ENCODE data around the gene KCNMA1.
A peak's percentile ranks its signal among the peaks of the same experiment; 100 is the strongest.

Gene KCNMA1

DNA sequence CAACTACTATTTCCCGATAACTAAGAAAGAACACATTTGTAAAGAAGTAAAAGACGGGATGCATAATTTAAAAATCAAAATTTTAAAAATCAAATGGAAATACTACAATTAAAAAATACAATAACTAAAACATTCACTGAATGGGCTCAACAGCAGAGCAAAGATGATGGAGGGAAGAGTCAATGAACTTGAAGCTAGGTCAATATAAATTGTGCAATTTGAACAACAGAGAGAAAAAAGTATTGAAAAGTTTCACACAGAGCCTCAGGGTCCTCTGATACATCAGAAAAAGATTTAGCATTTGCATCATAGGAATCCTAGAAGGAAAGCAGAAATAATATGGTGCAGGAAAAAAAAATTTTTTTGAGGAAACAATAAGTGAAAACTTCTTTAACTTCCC is 581.0 kb downstream of the KCNMA1 start:
- Histone ChIP-seq H3K23ac (ENCODE audit: low read length) (no peak overlapping the region), H3K27ac (ENCODE audit: low read depth, low read length) (no peak overlapping the region), H3K9ac (ENCODE audit: low read length) (no peak overlapping the region), H3K79me1 (ENCODE audit: low read length) (no peaks in the 10 kb centered on the region), H3K79me2 (ENCODE audit: control insufficient read depth, insufficient read depth, low read length) (no peaks in the 10 kb centered on the region), H3K56ac (ENCODE audit: low read length) (no peak overlapping the region), H4K5ac (ENCODE audit: low read length) (no peak overlapping the region), H4K8ac (ENCODE audit: low read depth, low read length) (no peak overlapping the region), H3K4me2 (ENCODE audit: low read length) (no peak overlapping the region), H3K4me1 (ENCODE audit: control insufficient read depth, low read depth, low read length) (no peaks in the 10 kb centered on the region), H2BK120ac (ENCODE audit: low read depth, low read length) (no peak overlapping the region), H3K18ac (ENCODE audit: low read length) (no peak overlapping the region), H3K4me3 (ENCODE audit: low read length) (no peak overlapping the region), H2AK5ac (ENCODE audit: low read length) (no peak overlapping the region), H2BK15ac (replicated peaks; ENCODE audit: low read depth) (no peak overlapping the region), H2BK5ac (ENCODE audit: low read length) (no peak overlapping the region), H3K27me3 (ENCODE audit: insufficient read depth, low read length, poor library complexity) (no peaks in the 10 kb centered on the region), H3K4ac (ENCODE audit: low read depth, low read length) (no peak overlapping the region), H3K36me3 (ENCODE audit: control insufficient read depth, insufficient read depth, low read length) (no peaks in the 10 kb centered on the region)
- WGBS (ENCODE audit: extremely low coverage, insufficient coverage, low lambda C conversion rate), result no CpG with 5 or more reads among the region's 2 CpGs
- no peak for DNase-seq

DNA sequence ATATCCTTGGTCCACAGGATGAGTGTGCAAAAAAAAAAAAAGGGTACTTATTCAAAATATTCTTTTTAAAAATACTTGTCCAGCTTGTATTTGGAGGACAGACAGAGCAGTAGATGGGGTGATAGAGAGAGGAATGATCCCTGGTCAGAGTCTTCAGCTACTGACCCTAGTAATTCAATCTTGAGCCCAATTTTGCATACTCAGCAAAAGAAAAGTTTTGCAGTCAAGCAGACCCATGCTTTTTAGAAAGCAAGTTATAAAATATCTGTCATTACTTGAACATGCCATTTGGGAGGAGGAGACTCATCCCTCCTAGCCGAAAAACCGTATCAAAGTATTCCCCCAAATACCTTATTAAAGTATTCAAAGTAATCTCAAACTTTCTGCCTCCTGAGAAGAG is 585.0 kb downstream of the KCNMA1 start:
- no peak overlapping the region for H3K9ac ChIP-seq (ENCODE audit: low read length)
- DNase-seq, result no peak
- H3K23ac ChIP-seq (ENCODE audit: low read length), result no peak overlapping the region
- no peak overlapping the region for H3K18ac ChIP-seq (ENCODE audit: low read length)
- H3K79me2 ChIP-seq (ENCODE audit: control insufficient read depth, insufficient read depth, low read length), result no peaks in the 10 kb centered on the region
- no peaks in the 10 kb centered on the region for H3K36me3 ChIP-seq (ENCODE audit: control insufficient read depth, insufficient read depth, low read length)
- H4K5ac ChIP-seq (ENCODE audit: low read length), result no peak overlapping the region
- no CpG with 5 or more reads among the region's 2 CpGs for WGBS (ENCODE audit: extremely low coverage, insufficient coverage, low lambda C conversion rate)
- no peak overlapping the region for H4K8ac ChIP-seq (ENCODE audit: low read depth, low read length)
- H3K4ac ChIP-seq (ENCODE audit: low read depth, low read length), result no peak overlapping the region
- H3K4me3 ChIP-seq (ENCODE audit: low read length), result no peak overlapping the region
- H3K56ac ChIP-seq (ENCODE audit: low read length), result no peak overlapping the region
- no peaks in the 10 kb centered on the region for H3K79me1 ChIP-seq (ENCODE audit: low read length)
- no peak overlapping the region for H2BK120ac ChIP-seq (ENCODE audit: low read depth, low read length)
- no peak overlapping the region for H2AK5ac ChIP-seq (ENCODE audit: low read length)
- no peak overlapping the region for H2BK5ac ChIP-seq (ENCODE audit: low read length)
- H3K4me2 ChIP-seq (ENCODE audit: low read length), result no peak overlapping the region
- no peaks in the 10 kb centered on the region for H3K4me1 ChIP-seq (ENCODE audit: control insufficient read depth, low read depth, low read length)
- no peak overlapping the region for H2BK15ac ChIP-seq (replicated peaks; ENCODE audit: low read depth)
- H3K27ac ChIP-seq (ENCODE audit: low read depth, low read length), result no peak overlapping the region
- H3K27me3 ChIP-seq (ENCODE audit: insufficient read depth, low read length, poor library complexity), result no peaks in the 10 kb centered on the region

DNA sequence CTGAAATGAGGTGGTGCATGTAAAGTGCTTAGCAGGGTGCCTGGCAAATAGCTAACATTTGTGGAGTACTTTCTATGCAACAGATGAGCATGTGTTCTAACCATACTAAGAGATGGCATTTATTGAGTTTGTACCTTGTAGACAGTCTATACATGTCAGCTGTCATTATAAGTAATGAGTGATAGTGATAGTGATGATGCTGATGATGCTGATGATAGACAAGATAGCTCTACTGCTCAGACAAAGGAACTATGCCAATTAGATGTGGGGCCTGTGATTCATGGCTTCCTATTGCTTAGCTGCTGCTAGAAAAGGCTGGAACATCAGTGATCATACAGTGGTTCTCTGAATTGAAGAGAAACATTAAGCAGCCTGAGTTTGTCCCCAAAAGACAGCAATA is 585.8 kb downstream of the KCNMA1 start:
- DNase-seq, result no peak
- H3K4me2 ChIP-seq (ENCODE audit: low read length), result no peak overlapping the region
- H2BK5ac ChIP-seq (ENCODE audit: low read length), result no peak overlapping the region
- H3K27ac ChIP-seq (ENCODE audit: low read depth, low read length), result no peak overlapping the region
- no peak overlapping the region for H3K23ac ChIP-seq (ENCODE audit: low read length)
- no peaks in the 10 kb centered on the region for H3K4me1 ChIP-seq (ENCODE audit: control insufficient read depth, low read depth, low read length)
- no peak overlapping the region for H3K9ac ChIP-seq (ENCODE audit: low read length)
- H2BK15ac ChIP-seq (replicated peaks; ENCODE audit: low read depth), result no peak overlapping the region
- H3K36me3 ChIP-seq (ENCODE audit: control insufficient read depth, insufficient read depth, low read length), result no peaks in the 10 kb centered on the region
- no peak overlapping the region for H2BK120ac ChIP-seq (ENCODE audit: low read depth, low read length)
- no peak overlapping the region for H3K56ac ChIP-seq (ENCODE audit: low read length)
- no peak overlapping the region for H3K18ac ChIP-seq (ENCODE audit: low read length)
- no peak overlapping the region for H2AK5ac ChIP-seq (ENCODE audit: low read length)
- H3K4me3 ChIP-seq (ENCODE audit: low read length), result no peak overlapping the region
- H3K79me2 ChIP-seq (ENCODE audit: control insufficient read depth, insufficient read depth, low read length), result no peaks in the 10 kb centered on the region
- H3K4ac ChIP-seq (ENCODE audit: low read depth, low read length), result no peak overlapping the region
- H4K8ac ChIP-seq (ENCODE audit: low read depth, low read length), result no peak overlapping the region
- H4K5ac ChIP-seq (ENCODE audit: low read length), result no peak overlapping the region
- H3K27me3 ChIP-seq (ENCODE audit: insufficient read depth, low read length, poor library complexity), result no peaks in the 10 kb centered on the region
- H3K79me1 ChIP-seq (ENCODE audit: low read length), result no peaks in the 10 kb centered on the region

DNA sequence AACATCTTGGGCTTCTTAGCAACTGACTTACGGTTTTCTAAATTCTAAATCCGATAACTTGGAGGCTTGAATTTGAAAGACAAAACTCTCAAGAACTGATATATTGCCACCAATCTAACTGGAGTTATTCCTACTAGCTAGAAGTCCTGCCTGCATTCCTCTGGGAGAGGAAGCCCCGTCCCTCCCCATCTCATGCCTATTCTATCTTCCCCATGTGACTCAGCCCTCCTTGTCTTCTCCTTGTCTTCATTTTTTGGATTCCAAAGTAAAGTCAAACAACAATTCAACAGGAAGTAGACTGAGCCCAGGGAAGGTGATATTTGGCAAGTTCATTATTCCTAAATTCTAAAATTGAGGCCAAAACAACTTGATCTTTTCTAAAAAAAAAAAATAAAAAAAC is 587.7 kb downstream of the KCNMA1 start:
- H3K36me3 ChIP-seq (ENCODE audit: control insufficient read depth, insufficient read depth, low read length), result no peaks in the 10 kb centered on the region
- no peak overlapping the region for H3K18ac ChIP-seq (ENCODE audit: low read length)
- no peak overlapping the region for H3K4me3 ChIP-seq (ENCODE audit: low read length)
- H3K23ac ChIP-seq (ENCODE audit: low read length), result no peak overlapping the region
- no peaks in the 10 kb centered on the region for H3K4me1 ChIP-seq (ENCODE audit: control insufficient read depth, low read depth, low read length)
- no peaks in the 10 kb centered on the region for H3K27me3 ChIP-seq (ENCODE audit: insufficient read depth, low read length, poor library complexity)
- no peak overlapping the region for H2BK15ac ChIP-seq (replicated peaks; ENCODE audit: low read depth)
- H3K4me2 ChIP-seq (ENCODE audit: low read length), result no peak overlapping the region
- H3K9ac ChIP-seq (ENCODE audit: low read length), result no peak overlapping the region
- no peaks in the 10 kb centered on the region for H3K79me1 ChIP-seq (ENCODE audit: low read length)
- H4K8ac ChIP-seq (ENCODE audit: low read depth, low read length), result no peak overlapping the region
- DNase-seq, result peak; percentile 73
- no peak overlapping the region for H3K4ac ChIP-seq (ENCODE audit: low read depth, low read length)
- H2BK120ac ChIP-seq (ENCODE audit: low read depth, low read length), result no peak overlapping the region
- H2AK5ac ChIP-seq (ENCODE audit: low read length), result no peak overlapping the region
- WGBS (ENCODE audit: extremely low coverage, insufficient coverage, low lambda C conversion rate), result no CpG with 5 or more reads among the region's 3 CpGs
- H4K5ac ChIP-seq (ENCODE audit: low read length), result no peak overlapping the region
- no peak overlapping the region for H3K27ac ChIP-seq (ENCODE audit: low read depth, low read length)
- no peak overlapping the region for H3K56ac ChIP-seq (ENCODE audit: low read length)
- H2BK5ac ChIP-seq (ENCODE audit: low read length), result no peak overlapping the region
- no peaks in the 10 kb centered on the region for H3K79me2 ChIP-seq (ENCODE audit: control insufficient read depth, insufficient read depth, low read length)

DNA sequence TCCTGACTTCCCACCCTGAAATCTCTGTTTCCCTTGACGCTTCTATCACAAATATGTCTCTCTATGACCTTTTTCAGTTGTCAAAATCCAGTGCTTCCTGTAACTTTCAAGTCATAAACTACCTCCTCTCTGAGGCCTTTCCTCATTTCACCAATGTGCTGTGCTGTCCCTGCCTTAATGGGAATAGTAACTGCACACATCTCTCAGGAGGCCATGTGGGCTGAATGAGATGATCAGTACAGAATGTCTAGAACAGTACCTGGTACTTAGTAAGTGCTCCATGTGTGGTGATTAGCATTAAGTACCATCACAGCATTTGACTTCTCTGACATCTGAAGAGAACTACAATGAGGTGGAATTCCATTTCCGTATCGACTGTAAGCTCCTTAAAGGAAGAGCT is 588.5 kb downstream of the KCNMA1 start:
- H3K56ac ChIP-seq (ENCODE audit: low read length), result no peak overlapping the region
- no peaks in the 10 kb centered on the region for H3K36me3 ChIP-seq (ENCODE audit: control insufficient read depth, insufficient read depth, low read length)
- no peak overlapping the region for H3K23ac ChIP-seq (ENCODE audit: low read length)
- H4K8ac ChIP-seq (ENCODE audit: low read depth, low read length), result no peak overlapping the region
- H2BK120ac ChIP-seq (ENCODE audit: low read depth, low read length), result no peak overlapping the region
- H3K9ac ChIP-seq (ENCODE audit: low read length), result no peak overlapping the region
- H3K4me3 ChIP-seq (ENCODE audit: low read length), result no peak overlapping the region
- no peak overlapping the region for H3K27ac ChIP-seq (ENCODE audit: low read depth, low read length)
- H3K27me3 ChIP-seq (ENCODE audit: insufficient read depth, low read length, poor library complexity), result no peaks in the 10 kb centered on the region
- no peak overlapping the region for H3K18ac ChIP-seq (ENCODE audit: low read length)
- H3K4ac ChIP-seq (ENCODE audit: low read depth, low read length), result no peak overlapping the region
- no CpG with 5 or more reads among the region's 3 CpGs for WGBS (ENCODE audit: extremely low coverage, insufficient coverage, low lambda C conversion rate)
- no peak overlapping the region for H3K4me2 ChIP-seq (ENCODE audit: low read length)
- no peak overlapping the region for H2AK5ac ChIP-seq (ENCODE audit: low read length)
- no peaks in the 10 kb centered on the region for H3K79me2 ChIP-seq (ENCODE audit: control insufficient read depth, insufficient read depth, low read length)
- no peak overlapping the region for H2BK5ac ChIP-seq (ENCODE audit: low read length)
- H2BK15ac ChIP-seq (replicated peaks; ENCODE audit: low read depth), result no peak overlapping the region
- no peak overlapping the region for H4K5ac ChIP-seq (ENCODE audit: low read length)
- no peak for DNase-seq
- no peaks in the 10 kb centered on the region for H3K79me1 ChIP-seq (ENCODE audit: low read length)
- no peaks in the 10 kb centered on the region for H3K4me1 ChIP-seq (ENCODE audit: control insufficient read depth, low read depth, low read length)

DNA sequence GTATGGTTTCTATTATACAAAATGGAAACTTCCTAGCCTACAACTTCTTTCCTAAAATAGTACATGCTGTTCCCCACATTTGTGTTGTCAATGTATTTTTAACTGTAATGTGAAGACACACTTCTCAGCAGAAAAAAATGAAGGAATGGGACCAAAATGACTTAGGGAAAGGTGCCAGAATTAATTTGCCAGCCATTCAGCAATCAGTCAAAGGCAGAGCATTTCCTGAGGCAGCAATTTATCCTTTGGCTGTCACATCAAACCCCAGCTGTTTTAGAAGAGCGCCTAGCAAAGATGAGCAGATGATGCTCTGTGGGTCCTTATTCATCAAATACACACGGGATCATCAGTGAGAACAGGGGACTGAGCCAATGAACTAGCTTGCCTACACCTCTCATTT is 592.5 kb downstream of the KCNMA1 start:
- Histone ChIP-seq H3K36me3 (ENCODE audit: control insufficient read depth, insufficient read depth, low read length) (no peaks in the 10 kb centered on the region), H3K79me2 (ENCODE audit: control insufficient read depth, insufficient read depth, low read length) (no peaks in the 10 kb centered on the region), H3K23ac (ENCODE audit: low read length) (no peak overlapping the region), H3K18ac (ENCODE audit: low read length) (no peak overlapping the region), H3K4me2 (ENCODE audit: low read length) (no peak overlapping the region), H2BK15ac (replicated peaks; ENCODE audit: low read depth) (no peak overlapping the region), H3K4ac (ENCODE audit: low read depth, low read length) (no peak overlapping the region), H3K79me1 (ENCODE audit: low read length) (no peaks in the 10 kb centered on the region), H2BK120ac (ENCODE audit: low read depth, low read length) (no peak overlapping the region), H3K27ac (ENCODE audit: low read depth, low read length) (no peak overlapping the region), H2AK5ac (ENCODE audit: low read length) (no peak overlapping the region), H2BK5ac (ENCODE audit: low read length) (no peak overlapping the region), H3K56ac (ENCODE audit: low read length) (no peak overlapping the region), H3K9ac (ENCODE audit: low read length) (no peak overlapping the region), H4K5ac (ENCODE audit: low read length) (no peak overlapping the region), H4K8ac (ENCODE audit: low read depth, low read length) (no peak overlapping the region), H3K27me3 (ENCODE audit: insufficient read depth, low read length, poor library complexity) (no peaks in the 10 kb centered on the region), H3K4me1 (ENCODE audit: control insufficient read depth, low read depth, low read length) (peaks cover 4% of the 10 kb centered on the region), H3K4me3 (ENCODE audit: low read length) (no peak overlapping the region)
- no CpG with 5 or more reads among the region's 2 CpGs for WGBS (ENCODE audit: extremely low coverage, insufficient coverage, low lambda C conversion rate)
- DNase-seq, result no peak

Measured in mesendoderm (in vitro differentiated cells).